Measurements from ENCODE around the gene CDS2. TPM values are rescaled to one million over a fixed set of nuclear protein-coding genes. Genes with fewer than 3 reads are reported as not detected.

Gene CDS2
- total RNA-seq, 1 experiment from 2014 or later: 42.0 TPM

GRCh38 chr20:5153612-5154542, 27.1 kb downstream of the CDS2 start:
- DNase-seq (ENCODE audit: low read depth): peak; percentile 88

DNA sequence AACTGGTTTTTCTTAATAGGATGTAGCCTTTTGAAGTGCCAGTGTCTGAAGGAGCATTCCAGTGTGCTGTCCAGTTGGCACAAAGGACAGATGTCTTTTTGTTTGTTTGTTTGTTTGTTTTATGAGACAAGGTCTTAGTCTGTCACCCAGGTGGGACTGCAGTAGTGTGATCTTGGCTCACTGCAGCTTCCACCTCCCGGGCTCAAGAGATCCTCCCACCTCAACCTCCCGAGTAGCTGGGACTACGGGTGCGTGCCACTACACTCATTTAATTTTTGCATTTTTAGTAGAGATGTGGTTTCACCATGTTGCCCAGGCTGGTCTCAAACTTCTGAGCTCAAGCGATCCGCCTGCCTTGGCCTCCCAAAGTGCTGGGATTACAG, 27.7 kb downstream of the CDS2 start:
- DNase-seq (ENCODE audit: low read depth): no peak

DNA sequence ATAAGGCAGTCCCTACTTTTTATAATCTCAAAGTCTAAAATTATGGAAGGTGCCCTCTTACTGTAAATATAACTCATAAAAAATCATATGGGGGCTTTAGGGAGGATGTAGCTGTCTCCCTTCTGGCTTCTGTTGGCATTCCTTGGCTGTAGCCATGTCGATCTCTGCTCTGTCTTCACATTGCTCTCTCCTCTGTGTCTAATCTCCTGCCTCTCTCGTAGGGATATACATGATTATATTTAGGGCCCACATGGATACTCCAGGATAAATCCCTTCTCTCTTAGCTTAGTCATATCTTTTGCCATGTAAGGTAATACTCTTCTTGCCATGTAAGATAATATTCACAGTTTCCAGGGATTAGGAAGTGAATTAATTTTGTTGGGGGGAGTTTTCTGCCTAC, 28.6 kb downstream of the CDS2 start:
- DNase-seq (ENCODE audit: low read depth): peak; percentile 14

GRCh38 chr20:5156675-5157448, 30.1 kb downstream of the CDS2 start:
- peak; percentile 99 for DNase-seq (ENCODE audit: low read depth)

- no peak for DNase-seq (ENCODE audit: low read depth)
These were observed 33.1 kb downstream of the CDS2 start for GRCh38 chr20:5159928-5160327.

GRCh38 chr20:5160882-5161281, 34.1 kb downstream of the CDS2 start:
- no peak for DNase-seq (ENCODE audit: low read depth)

DNA sequence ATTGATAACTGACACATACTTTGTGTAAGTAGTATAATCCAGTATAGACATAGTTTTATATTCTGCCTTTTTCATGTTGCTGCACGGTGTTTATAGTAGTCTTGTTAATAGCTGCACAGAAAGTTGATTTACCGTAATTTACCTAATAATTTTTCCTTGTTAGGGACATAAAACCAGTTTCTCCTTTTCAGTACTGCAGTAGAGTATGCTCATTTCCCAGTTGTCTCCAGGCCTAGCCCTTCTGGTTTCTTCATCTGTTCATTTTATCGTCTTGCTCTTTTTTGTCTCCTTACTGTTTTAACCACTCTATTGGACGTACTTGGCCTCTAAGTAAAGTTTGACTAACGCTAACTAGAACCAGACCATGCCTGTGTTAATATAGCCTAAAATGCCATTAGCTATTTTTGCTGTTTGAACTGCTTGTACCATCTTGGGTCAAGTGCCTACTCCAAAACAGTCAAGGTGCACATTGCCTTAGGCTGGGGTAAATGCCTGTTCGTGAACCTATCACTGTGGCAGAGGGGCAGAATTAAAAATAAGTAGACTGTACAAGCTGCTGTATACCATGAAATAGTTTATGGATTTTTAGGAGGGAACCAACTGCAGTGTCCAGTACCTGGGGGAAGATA, 34.8 kb downstream of the CDS2 start:
- DNase-seq (ENCODE audit: low read depth): no peak

DNA sequence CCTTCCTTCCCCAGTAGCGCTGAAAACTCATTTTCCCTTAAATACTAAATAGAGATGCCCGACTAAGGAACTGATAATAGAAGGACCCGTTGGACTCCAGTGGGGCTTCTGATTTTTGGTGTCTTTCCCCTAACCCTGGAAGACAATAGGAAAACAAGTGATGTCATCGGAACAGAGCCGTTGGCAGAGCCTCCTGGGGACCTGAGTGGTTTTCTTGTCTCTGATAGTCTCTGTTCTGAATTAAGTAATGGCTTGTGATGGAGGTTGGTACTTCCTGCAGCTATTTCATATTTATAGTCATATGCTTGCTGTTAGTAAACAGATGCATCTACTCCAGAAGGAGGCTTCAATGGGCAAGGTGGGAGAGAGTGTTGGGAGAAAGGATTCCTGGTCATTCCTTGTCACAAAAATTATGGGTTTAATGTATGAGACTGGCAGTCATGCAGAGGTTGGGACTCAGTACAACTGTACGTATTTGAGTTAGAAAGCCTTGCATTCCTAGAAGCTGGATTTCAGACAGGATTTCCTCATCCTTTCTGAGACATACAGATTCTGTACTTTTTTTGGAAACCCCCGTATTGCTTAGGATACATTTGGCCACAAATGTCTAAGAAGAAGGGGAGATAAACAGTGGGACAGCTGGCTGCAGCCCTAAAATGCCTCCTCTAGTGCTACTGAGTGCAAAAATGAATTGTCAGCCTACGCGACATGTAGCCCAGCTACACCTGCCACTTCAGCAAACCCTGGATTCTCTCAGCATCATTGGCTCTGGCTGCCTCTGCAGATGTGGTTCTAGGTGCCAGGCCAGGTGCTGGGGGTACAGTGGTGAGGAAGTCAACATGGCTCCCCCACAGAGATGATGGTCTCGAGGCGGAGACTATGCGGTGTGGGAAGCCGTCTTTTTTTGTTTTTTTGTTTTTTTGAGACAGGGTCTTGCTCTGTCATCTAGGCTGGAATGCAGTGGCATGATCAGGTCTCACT, 38.1 kb downstream of the CDS2 start:
- DNase-seq (ENCODE audit: low read depth): no peak

GRCh38 chr20:5168651-5169396, 42.0 kb downstream of the CDS2 start:
- DNase-seq (ENCODE audit: low read depth): peak; percentile 72

DNA sequence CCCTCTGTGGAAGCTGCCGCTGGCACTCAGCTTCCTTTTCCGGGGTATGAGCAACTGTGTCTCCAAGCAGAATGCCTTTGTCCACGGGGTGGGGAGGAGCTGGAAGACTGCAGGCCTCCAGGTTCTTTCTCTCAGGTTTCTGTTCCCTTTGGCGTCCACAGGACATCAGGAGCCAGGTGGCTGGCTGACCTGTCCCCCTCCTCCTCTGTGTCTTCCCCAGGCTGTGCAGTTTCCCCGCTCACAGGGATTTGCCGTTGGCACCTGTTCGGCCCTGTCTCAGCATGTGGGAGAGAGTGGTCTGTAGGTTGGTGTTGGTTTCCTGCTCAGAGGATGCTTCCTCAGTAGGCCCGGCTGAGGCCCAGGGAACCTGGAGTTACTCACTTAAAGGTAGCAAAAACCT, 43.5 kb downstream of the CDS2 start:
- no peak for DNase-seq (ENCODE audit: low read depth)

- no peak for DNase-seq (ENCODE audit: low read depth)
These were observed 44.4 kb downstream of the CDS2 start for GRCh38 chr20:5171064-5171789.

DNA sequence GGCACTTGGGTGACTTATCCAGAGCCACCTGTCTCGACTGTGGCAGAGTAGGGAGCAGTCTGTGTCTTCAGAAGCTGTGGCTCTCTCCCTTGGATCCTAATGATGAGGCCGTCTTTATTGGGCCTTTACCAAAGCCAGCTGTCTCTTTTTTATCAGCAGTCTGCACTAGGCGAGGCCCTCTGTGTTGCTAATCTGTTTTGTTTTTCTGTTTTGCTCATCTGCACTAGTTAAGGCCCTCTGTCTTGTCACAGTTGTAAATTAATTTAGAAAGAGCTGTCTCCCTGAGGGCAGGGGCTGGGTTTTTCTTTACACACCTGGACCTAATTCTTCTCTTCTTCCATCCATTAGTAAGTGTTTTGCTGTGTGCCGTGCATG, 45.0 kb downstream of the CDS2 start:
- no peak for DNase-seq (ENCODE audit: low read depth)

GRCh38 chr20:5172167-5172601, 45.4 kb downstream of the CDS2 start:
- no peak for DNase-seq (ENCODE audit: low read depth)

DNA sequence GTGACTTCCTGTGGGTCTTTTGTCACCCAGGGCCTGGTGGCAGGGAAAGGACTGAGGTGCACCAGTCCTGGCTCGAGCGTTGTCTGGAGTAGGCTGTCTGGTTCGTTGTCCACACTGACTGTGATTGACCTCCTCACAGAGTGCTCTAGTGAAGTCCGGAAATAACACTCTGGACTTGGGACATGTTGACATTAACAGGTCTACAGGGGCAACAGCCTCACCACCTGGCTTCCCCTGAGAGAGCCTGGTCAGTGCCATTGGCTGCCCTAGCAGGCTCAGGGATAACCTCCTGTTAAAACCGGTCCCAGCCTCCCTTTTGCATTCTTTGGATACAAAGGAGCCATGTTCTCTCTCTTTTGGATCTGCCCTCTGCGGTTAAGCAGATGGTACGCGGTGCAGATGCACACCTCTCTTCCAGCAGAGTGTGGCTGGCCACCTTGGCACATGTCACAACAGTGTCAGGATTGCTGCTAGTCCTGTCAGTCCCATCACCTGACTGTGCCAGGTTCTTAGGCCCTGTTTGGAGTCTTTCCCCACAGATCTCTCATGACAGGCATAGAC, 46.2 kb downstream of the CDS2 start:
- no peak for DNase-seq (ENCODE audit: low read depth)

DNA sequence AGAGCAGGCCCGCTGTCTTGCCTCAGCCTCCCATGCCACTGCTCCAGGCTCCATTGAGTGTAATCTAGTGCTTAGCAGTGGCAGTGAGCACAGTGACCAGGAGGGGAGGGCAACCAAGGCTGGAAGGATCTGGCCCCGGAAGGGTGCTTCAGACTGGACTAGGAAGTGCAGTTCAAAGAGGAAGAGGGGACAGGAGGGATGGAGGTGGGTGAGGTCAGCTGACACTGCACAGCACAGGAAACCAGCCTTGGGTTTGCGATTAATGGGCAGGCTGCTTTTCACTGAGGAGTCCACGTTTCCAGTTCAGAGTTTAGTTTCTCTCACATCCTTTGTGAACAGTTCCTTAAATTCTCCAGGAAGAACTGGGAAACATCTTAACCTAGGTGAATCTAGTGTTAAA, 46.9 kb downstream of the CDS2 start:
- DNase-seq (ENCODE audit: low read depth): no peak

- DNase-seq (ENCODE audit: low read depth): no peak
These were observed 50.3 kb downstream of the CDS2 start for GRCh38 chr20:5177071-5177470.

GRCh38 chr20:5178046-5178445, 51.2 kb downstream of the CDS2 start:
- DNase-seq (ENCODE audit: low read depth): no peak

GRCh38 chr20:5180421-5180820, 53.6 kb downstream of the CDS2 start:
- no peak for DNase-seq (ENCODE audit: low read depth)

DNA sequence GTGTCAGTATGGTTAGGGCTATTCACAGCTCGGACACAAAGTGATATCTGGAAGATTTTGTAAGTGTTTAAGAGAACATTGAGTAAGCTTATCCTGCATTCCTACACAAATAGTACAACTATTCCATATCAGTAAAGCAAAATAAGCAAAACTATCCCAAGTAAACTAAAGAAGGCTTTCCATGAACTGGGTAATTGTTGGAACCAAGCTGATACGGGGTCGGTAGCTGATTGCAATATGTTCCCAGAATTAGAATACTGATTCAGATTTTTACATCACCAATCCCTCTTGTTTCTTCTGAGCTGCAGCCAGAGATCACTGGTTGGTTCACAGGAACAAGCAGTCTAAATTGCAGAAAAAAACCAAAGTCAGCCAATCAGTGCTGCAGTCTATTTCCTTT, 54.1 kb downstream of the CDS2 start:
- DNase-seq (ENCODE audit: low read depth): no peak

GRCh38 chr20:5181492-5181891, 54.7 kb downstream of the CDS2 start:
- DNase-seq (ENCODE audit: low read depth): no peak

Data from M059J (cell line).